ENCODE results near the gene TIGD2.

The TIGD2 gene

GRCh38 chr4:89110986-89111832 is at the start of gene TIGD2:
Gene TIGD2, plus strand, starts transcription at chr4:89111533. Its CDS starts 1,442 bp downstream, at chr4:89112975.
- peak; percentile 88 to 89 for DNase-seq

GRCh38 chr4:89064848-89065247 is 46.5 kb upstream of the TIGD2 start:
- no peak for DNase-seq

- DNase-seq = no peak
Measured at GRCh38 chr4:89067417-89067816, 43.9 kb upstream of the TIGD2 start.

GRCh38 chr4:89069481-89069880 is 41.9 kb upstream of the TIGD2 start:
- no peak for DNase-seq

- DNase-seq = no peak
Measured at GRCh38 chr4:89070041-89070440, 41.3 kb upstream of the TIGD2 start.

GRCh38 chr4:89071311-89071710 is 40.0 kb upstream of the TIGD2 start:
- no peak for DNase-seq

- DNase-seq = no peak
Measured at GRCh38 chr4:89072921-89073320, 38.4 kb upstream of the TIGD2 start.

GRCh38 chr4:89077761-89078160 is 33.6 kb upstream of the TIGD2 start:
- DNase-seq = no peak

GRCh38 chr4:89078300-89078699 is 33.0 kb upstream of the TIGD2 start:
- no peak for DNase-seq

GRCh38 chr4:89099034-89099433 is 12.3 kb upstream of the TIGD2 start:
- no peak for DNase-seq

GRCh38 chr4:89099471-89099870 is 11.9 kb upstream of the TIGD2 start:
- DNase-seq = no peak

GRCh38 chr4:89100853-89101252 is 10.5 kb upstream of the TIGD2 start:
- no peak for DNase-seq

GRCh38 chr4:89101256-89102161 is 9.8 kb upstream of the TIGD2 start:
- peak; percentile 16 for DNase-seq

- no peak for DNase-seq
Measured at GRCh38 chr4:89105726-89106125, 5.6 kb upstream of the TIGD2 start.

GRCh38 chr4:89108091-89108490 is 3.2 kb upstream of the TIGD2 start:
- no peak for DNase-seq

GRCh38 chr4:89109841-89110540 is 1.3 kb upstream of the TIGD2 start:
- no peak for DNase-seq

- no peak for DNase-seq
Measured at GRCh38 chr4:89110541-89110985, 770 bp upstream of the TIGD2 start.

GRCh38 chr4:89111833-89112563 is 665 bp downstream of the TIGD2 start:
- DNase-seq = no peak

- DNase-seq = no peak
Measured at GRCh38 chr4:89113415-89113814, 2.1 kb downstream of the TIGD2 start.

- DNase-seq = no peak
Measured at GRCh38 chr4:89114100-89114499, 2.8 kb downstream of the TIGD2 start.

GRCh38 chr4:89117115-89117514 is 5.8 kb downstream of the TIGD2 start:
- DNase-seq = no peak

GRCh38 chr4:89119166-89119565 is 7.8 kb downstream of the TIGD2 start:
- no peak for DNase-seq
